GM12875 (cell line): ENCODE results near the gene MISP.
"Not testable (repeated sequence)": the region's sequence is repeated elsewhere in the genome, so short reads cannot be mapped to it uniquely, and the experiment has no call there.

Source experiments
- H3K4me3 ChIP-seq: one replicate; pipeline ENCODE4 v1.5.1; 2011; ENCODE audit warnings: low read depth, low read length, control low read depth
- CTCF ChIP-seq: IDR thresholded peaks from 2 replicates; pipeline ENCODE4 v1.5.1; 2011; ENCODE audit warnings: low read depth, mild to moderate bottlenecking, control low read depth, inconsistent platforms, low read length, moderate library complexity, borderline replicate concordance; ENCODE audit not compliant: insufficient read depth

The MISP gene

GRCh38 chr19:726993-727956 is 23.6 kb upstream of the MISP start:
- TF ChIP-seq CTCF: no peak
- H3K4me3 ChIP-seq: no peak overlapping the region

GRCh38 chr19:728011-728410 is 22.9 kb upstream of the MISP start:
- no peak for TF ChIP-seq CTCF
- H3K4me3 ChIP-seq: no peak overlapping the region

GRCh38 chr19:729564-729963 is 21.3 kb upstream of the MISP start:
- H3K4me3 ChIP-seq: not testable (repeated sequence)

- no peak overlapping the region for H3K4me3 ChIP-seq
- TF ChIP-seq CTCF: no peak
Observed at GRCh38 chr19:729965-730668, 20.8 kb upstream of the MISP start.

- no peak for TF ChIP-seq CTCF
- H3K4me3 ChIP-seq: no peak overlapping the region
Observed at GRCh38 chr19:731000-731399, 19.9 kb upstream of the MISP start.

GRCh38 chr19:732148-733069 is 18.5 kb upstream of the MISP start:
- no peak for TF ChIP-seq CTCF
- H3K4me3 ChIP-seq: no peak overlapping the region

GRCh38 chr19:734716-735115 is 16.2 kb upstream of the MISP start:
- no peak for TF ChIP-seq CTCF
- no peak overlapping the region for H3K4me3 ChIP-seq
